Measurements from ENCODE around the gene ATG4A. TPM values are rescaled to one million over a fixed set of nuclear protein-coding genes. Genes with fewer than 3 reads are reported as not detected.

ATG4A gene
- total and polyA plus RNA-seq, 9 of the 15 experiments (the other 6 are each of a cell fraction or from before 2014, with no cell fraction given), result 7.3 to 24.5 (median 16.6) TPM

DNA sequence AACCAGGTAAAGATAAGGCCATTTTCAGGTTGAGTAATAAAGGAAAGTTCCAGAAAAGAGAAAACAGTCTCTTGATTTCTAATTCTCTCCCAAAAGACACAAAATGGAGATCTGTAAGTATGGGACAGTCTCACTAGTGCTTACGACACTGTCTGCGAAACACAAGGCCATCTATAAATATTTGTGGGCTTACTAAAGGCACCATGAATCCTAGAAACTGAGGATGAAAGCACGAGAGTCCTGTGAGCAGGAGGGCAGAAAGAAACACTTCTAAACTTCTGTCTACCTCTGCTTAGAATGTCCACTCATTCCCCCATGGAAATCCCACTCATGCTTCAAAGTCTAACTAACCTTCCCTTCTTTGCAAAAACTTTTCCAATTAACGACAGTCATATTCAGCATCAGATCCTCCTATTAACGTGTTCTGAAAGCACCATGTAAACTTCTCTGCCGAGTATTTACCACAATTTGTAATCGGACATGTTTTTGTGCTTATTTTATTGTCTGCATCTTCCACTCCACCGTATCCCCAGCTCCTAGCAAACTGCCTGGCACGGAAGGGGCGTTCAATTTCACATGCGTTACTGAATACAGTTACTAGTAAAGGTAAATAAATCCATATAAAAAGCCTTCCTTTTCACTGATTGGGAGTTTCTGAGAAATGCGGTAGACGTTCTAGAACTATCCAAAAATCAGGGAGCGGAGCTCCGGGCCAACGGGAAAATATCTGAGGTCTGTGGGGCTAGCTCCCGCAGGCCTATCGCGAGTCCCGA, 901 bp upstream of the ATG4A start (continued):
- peak; percentile 59 for TF ChIP-seq CHD1 (IDR thresholded peaks at IDR 0.05; ENCODE audit: low read length)
- peak; percentile 8; the same call in 1 of the 2 replicates for TF ChIP-seq SMARCA4 (IDR thresholded peaks at IDR 0.05)
- TF ChIP-seq FOS (IDR thresholded peaks at IDR 0.05; ENCODE audit: extremely low read depth, insufficient read length), result no peak
- TF ChIP-seq C11orf30 (IDR thresholded peaks at IDR 0.05; ENCODE audit: low read depth), result no peak
- no peak for TF ChIP-seq SREBF2 (CRISPR knock-in tag; IDR thresholded peaks at IDR 0.05)
- TF ChIP-seq PTRF (tag; IDR thresholded peaks at IDR 0.05), result no peak
- TF ChIP-seq CEBPG (CRISPR knock-in tag; IDR thresholded peaks at IDR 0.05), result no peak
- no peak for TF ChIP-seq CEBPG (tag; conservative IDR thresholded peaks at IDR 0.05 in 1 of 2, IDR thresholded peaks at IDR 0.05 in 1 of 2)
- TF ChIP-seq, protein P1, sequence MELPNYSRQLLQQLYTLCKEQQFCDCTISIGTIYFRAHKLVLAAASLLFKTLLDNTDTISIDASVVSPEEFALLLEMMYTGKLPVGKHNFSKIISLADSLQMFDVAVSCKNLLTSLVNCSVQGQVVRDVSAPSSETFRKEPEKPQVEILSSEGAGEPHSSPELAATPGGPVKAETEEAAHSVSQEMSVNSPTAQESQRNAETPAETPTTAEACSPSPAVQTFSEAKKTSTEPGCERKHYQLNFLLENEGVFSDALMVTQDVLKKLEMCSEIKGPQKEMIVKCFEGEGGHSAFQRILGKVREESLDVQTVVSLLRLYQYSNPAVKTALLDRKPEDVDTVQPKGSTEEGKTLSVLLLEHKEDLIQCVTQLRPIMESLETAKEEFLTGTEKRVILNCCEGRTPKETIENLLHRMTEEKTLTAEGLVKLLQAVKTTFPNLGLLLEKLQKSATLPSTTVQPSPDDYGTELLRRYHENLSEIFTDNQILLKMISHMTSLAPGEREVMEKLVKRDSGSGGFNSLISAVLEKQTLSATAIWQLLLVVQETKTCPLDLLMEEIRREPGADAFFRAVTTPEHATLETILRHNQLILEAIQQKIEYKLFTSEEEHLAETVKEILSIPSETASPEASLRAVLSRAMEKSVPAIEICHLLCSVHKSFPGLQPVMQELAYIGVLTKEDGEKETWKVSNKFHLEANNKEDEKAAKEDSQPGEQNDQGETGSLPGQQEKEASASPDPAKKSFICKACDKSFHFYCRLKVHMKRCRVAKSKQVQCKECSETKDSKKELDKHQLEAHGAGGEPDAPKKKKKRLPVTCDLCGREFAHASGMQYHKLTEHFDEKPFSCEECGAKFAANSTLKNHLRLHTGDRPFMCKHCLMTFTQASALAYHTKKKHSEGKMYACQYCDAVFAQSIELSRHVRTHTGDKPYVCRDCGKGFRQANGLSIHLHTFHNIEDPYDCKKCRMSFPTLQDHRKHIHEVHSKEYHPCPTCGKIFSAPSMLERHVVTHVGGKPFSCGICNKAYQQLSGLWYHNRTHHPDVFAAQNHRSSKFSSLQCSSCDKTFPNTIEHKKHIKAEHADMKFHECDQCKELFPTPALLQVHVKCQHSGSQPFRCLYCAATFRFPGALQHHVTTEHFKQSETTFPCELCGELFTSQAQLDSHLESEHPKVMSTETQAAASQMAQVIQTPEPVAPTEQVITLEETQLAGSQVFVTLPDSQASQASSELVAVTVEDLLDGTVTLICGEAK (IDR thresholded peaks at IDR 0.05), result no peak
- TF ChIP-seq, protein P1 (CRISPR knock-in tag; IDR thresholded peaks at IDR 0.05), result no peak
- TF ChIP-seq ZNF324 (CRISPR knock-in tag; IDR thresholded peaks at IDR 0.05), result no peak
- peak; percentile 91; the same call in 1 of the 2 replicates for TF ChIP-seq CHD2 (IDR thresholded peaks at IDR 0.05; ENCODE audit: low read depth, low read length)
- TF ChIP-seq HDAC6 (IDR thresholded peaks at IDR 0.05; ENCODE audit: low read depth, low read length), result no peak
- no peak for TF ChIP-seq ZNF263 (CRISPR knock-in tag; IDR thresholded peaks at IDR 0.05; ENCODE audit: borderline replicate concordance)
- TF ChIP-seq MTF1 (CRISPR knock-in tag; IDR thresholded peaks at IDR 0.05; ENCODE audit: borderline replicate concordance), result no peak
- TF ChIP-seq PCBP1 (IDR thresholded peaks at IDR 0.05; ENCODE audit: low read depth, low read length, poor library complexity, severe bottlenecking), result no peak
- no peak; the same call in 1 of the 2 replicates for TF ChIP-seq PML (IDR thresholded peaks at IDR 0.05; ENCODE audit: low read length)
- no peak for TF ChIP-seq SMARCE1 (IDR thresholded peaks at IDR 0.05)
- TF ChIP-seq ARNT (IDR thresholded peaks at IDR 0.05), result no peak
- no peak for TF ChIP-seq ZNF436 (CRISPR knock-in tag; IDR thresholded peaks at IDR 0.05)
- TF ChIP-seq ZNF644 (tag; IDR thresholded peaks at IDR 0.05; ENCODE audit: low read depth), result 0 out of 2 replicates have a peak, but pooled peaks have one; percentile 15
- TF ChIP-seq CXXC5 (CRISPR knock-in tag; IDR thresholded peaks at IDR 0.05), result no peak
- TF ChIP-seq STAT5A (IDR thresholded peaks at IDR 0.05; ENCODE audit: borderline replicate concordance, low read length), result no peak

Data from K562 (cell line).